ENCODE measurements around the gene GNB4. TPM values are rescaled to one million over a fixed set of nuclear protein-coding genes. Genes with fewer than 3 reads are reported as not detected.
A peak's percentile ranks its signal among the peaks of the same experiment; 100 is the strongest.

The GNB4 gene
- total RNA-seq, 1 experiment from 2014 or later, result 36.7 TPM

DNA sequence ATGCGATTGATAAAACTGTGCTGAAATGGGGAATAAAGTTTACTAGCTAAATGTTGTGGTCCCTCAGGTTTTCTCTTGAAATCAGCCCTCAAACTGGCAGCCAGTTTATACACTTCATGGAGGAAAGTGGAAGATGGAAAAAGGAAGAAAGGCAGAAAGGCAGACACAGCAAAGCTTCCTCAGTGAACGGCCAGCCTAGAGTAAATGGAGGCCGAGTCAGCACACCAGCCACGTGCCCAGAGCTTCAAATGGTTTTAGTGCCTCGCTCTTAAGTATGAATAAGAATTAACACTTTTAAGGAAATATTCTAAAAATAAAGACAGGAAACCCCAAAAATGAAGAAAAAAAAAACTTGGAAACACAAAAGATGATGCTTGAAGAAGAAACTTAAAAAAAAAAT, 48.3 kb downstream of the GNB4 start:
- Mint-ChIP-seq H3K4me1 (peaks cover 44% of the 10 kb centered on the region), H3K9me3 (no peaks in the 10 kb centered on the region), H3K36me3 (peaks cover 11% of the 10 kb centered on the region; the same call in 1 of the 2 replicates), H3K27ac (peak overlapping the region; percentile 98), H3K4me3 (no peak overlapping the region), H3K27me3 (ENCODE audit: low read depth) (no peaks in the 10 kb centered on the region)
- CTCF ChIA-PET, result interaction anchor here (1.8 kb wide), 1 partner anchor 247 kb away, joined by 5 read pairs; no protein-coding TSS in a partner anchor
- DNase-seq (ENCODE audit: low spot score) (no peak), ATAC-seq (peak; percentile 12; the same call in 1 of the 2 replicates)
- POLR2A ChIA-PET, result interaction anchor here (0.6 kb wide), 1 partner anchor 1460 kb away, joined by 3 read pairs; no protein-coding TSS in a partner anchor
- TF ChIP-seq GRHL2 (CRISPR knock-in tag; IDR thresholded peaks at IDR 0.05; ENCODE audit: insufficient replicate concordance, severe bottlenecking), result no peak

DNA sequence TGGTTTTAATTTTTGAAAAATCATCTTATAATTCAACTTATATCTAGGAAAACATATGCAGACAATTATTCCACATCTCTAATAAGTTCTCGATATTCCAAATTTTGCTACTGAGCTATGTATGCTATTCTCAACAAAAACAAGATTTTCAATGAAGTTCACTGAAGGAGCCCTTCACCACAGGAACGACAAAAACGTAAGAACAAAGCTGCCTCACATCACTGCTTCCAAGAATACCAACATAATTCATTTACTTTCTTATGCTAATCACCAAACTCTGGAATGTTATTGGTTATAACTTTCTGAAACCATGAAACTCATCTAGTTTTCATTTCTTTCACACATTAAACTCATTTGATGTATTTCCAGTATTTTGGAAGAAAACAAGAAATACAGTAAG, 49.7 kb downstream of the GNB4 start:
- Mint-ChIP-seq H3K4me1 (peaks cover 44% of the 10 kb centered on the region), H3K27ac (no peak overlapping the region), H3K4me3 (no peak overlapping the region), H3K36me3 (peaks cover 11% of the 10 kb centered on the region; the same call in 1 of the 2 replicates), H3K27me3 (ENCODE audit: low read depth) (no peaks in the 10 kb centered on the region), H3K9me3 (no peaks in the 10 kb centered on the region)
- ChIA-PET CTCF (interaction anchor here (1.8 kb wide), 1 partner anchor 248 kb away, joined by 5 read pairs; no protein-coding TSS in a partner anchor), POLR2A (no interaction called here)
- TF ChIP-seq, protein P1, sequence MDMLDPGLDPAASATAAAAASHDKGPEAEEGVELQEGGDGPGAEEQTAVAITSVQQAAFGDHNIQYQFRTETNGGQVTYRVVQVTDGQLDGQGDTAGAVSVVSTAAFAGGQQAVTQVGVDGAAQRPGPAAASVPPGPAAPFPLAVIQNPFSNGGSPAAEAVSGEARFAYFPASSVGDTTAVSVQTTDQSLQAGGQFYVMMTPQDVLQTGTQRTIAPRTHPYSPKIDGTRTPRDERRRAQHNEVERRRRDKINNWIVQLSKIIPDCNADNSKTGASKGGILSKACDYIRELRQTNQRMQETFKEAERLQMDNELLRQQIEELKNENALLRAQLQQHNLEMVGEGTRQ (CRISPR knock-in tag; IDR thresholded peaks at IDR 0.05), result no peak
- TF ChIP-seq, protein P2, sequence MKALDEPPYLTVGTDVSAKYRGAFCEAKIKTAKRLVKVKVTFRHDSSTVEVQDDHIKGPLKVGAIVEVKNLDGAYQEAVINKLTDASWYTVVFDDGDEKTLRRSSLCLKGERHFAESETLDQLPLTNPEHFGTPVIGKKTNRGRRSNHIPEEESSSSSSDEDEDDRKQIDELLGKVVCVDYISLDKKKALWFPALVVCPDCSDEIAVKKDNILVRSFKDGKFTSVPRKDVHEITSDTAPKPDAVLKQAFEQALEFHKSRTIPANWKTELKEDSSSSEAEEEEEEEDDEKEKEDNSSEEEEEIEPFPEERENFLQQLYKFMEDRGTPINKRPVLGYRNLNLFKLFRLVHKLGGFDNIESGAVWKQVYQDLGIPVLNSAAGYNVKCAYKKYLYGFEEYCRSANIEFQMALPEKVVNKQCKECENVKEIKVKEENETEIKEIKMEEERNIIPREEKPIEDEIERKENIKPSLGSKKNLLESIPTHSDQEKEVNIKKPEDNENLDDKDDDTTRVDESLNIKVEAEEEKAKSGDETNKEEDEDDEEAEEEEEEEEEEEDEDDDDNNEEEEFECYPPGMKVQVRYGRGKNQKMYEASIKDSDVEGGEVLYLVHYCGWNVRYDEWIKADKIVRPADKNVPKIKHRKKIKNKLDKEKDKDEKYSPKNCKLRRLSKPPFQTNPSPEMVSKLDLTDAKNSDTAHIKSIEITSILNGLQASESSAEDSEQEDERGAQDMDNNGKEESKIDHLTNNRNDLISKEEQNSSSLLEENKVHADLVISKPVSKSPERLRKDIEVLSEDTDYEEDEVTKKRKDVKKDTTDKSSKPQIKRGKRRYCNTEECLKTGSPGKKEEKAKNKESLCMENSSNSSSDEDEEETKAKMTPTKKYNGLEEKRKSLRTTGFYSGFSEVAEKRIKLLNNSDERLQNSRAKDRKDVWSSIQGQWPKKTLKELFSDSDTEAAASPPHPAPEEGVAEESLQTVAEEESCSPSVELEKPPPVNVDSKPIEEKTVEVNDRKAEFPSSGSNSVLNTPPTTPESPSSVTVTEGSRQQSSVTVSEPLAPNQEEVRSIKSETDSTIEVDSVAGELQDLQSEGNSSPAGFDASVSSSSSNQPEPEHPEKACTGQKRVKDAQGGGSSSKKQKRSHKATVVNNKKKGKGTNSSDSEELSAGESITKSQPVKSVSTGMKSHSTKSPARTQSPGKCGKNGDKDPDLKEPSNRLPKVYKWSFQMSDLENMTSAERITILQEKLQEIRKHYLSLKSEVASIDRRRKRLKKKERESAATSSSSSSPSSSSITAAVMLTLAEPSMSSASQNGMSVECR (CRISPR knock-in tag; IDR thresholded peaks at IDR 0.05; ENCODE audit: borderline replicate concordance), result no peak
- no peak for ATAC-seq
- DNase-seq (ENCODE audit: low spot score), result no peak

DNA sequence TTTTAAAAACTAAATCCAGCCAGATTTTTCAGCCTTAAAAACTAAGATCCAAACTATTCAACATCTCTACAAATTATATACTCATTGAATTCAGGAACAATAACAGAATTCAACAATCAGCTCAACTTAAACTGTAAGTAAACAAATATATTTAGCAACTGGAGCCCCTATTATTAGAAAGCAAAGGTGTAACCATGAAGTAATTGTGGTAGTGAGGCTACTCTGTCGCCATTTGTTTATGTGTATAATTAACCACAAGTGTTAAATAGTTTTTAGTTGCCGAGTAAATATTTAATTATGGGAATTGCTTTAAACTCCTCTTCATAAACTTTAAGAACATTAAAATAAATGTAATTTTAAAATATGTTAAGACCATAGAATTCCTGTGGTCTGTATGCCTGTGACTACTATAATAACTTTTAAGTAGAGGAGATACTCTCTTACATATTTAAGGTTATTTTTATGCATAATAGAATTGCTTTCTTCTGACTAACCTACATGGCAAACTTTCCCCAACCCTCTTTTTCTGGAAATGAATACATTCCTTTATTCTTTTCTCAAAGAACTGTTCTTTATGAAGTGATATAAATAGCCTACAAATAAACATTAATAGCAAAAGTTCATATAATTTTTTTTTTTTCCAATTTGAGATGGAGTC, 52.6 kb downstream of the GNB4 start:
- no peak overlapping the region for H3K27ac Mint-ChIP-seq
- H3K27me3 Mint-ChIP-seq (ENCODE audit: low read depth), result no peaks in the 10 kb centered on the region

More for the DNA sequence above, 52.6 kb downstream of the GNB4 start:
- no peak for DNase-seq (ENCODE audit: low spot score)
- Mint-ChIP-seq H3K36me3 (peaks cover 12% of the 10 kb centered on the region), H3K4me3 (no peak overlapping the region), H3K9me3 (no peaks in the 10 kb centered on the region), H3K4me1 (peaks cover 26% of the 10 kb centered on the region)
- POLR2A ChIA-PET, result no interaction called here
- no peak for TF ChIP-seq RORB (CRISPR knock-in tag; IDR thresholded peaks at IDR 0.05)
- TF ChIP-seq, protein P3, sequence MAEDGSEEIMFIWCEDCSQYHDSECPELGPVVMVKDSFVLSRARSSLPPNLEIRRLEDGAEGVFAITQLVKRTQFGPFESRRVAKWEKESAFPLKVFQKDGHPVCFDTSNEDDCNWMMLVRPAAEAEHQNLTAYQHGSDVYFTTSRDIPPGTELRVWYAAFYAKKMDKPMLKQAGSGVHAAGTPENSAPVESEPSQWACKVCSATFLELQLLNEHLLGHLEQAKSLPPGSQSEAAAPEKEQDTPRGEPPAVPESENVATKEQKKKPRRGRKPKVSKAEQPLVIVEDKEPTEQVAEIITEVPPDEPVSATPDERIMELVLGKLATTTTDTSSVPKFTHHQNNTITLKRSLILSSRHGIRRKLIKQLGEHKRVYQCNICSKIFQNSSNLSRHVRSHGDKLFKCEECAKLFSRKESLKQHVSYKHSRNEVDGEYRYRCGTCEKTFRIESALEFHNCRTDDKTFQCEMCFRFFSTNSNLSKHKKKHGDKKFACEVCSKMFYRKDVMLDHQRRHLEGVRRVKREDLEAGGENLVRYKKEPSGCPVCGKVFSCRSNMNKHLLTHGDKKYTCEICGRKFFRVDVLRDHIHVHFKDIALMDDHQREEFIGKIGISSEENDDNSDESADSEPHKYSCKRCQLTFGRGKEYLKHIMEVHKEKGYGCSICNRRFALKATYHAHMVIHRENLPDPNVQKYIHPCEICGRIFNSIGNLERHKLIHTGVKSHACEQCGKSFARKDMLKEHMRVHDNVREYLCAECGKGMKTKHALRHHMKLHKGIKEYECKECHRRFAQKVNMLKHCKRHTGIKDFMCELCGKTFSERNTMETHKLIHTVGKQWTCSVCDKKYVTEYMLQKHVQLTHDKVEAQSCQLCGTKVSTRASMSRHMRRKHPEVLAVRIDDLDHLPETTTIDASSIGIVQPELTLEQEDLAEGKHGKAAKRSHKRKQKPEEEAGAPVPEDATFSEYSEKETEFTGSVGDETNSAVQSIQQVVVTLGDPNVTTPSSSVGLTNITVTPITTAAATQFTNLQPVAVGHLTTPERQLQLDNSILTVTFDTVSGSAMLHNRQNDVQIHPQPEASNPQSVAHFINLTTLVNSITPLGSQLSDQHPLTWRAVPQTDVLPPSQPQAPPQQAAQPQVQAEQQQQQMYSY (CRISPR knock-in tag; IDR thresholded peaks at IDR 0.05), result no peak
- no peak for TF ChIP-seq SP1 (CRISPR knock-in tag; conservative IDR thresholded peaks at IDR 0.05)
- no peak for TF ChIP-seq HMGA2 (CRISPR knock-in tag; IDR thresholded peaks at IDR 0.05)
- TF ChIP-seq NFATC4 (CRISPR knock-in tag; IDR thresholded peaks at IDR 0.05), result no peak
- TF ChIP-seq, protein P4, sequence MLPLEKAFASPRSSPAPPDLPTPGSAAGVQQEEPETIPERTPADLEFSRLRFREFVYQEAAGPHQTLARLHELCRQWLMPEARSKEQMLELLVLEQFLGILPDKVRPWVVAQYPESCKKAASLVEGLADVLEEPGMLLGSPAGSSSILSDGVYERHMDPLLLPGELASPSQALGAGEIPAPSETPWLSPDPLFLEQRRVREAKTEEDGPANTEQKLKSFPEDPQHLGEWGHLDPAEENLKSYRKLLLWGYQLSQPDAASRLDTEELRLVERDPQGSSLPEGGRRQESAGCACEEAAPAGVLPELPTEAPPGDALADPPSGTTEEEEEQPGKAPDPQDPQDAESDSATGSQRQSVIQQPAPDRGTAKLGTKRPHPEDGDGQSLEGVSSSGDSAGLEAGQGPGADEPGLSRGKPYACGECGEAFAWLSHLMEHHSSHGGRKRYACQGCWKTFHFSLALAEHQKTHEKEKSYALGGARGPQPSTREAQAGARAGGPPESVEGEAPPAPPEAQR (CRISPR knock-in tag; IDR thresholded peaks at IDR 0.05), result no peak
- TF ChIP-seq TEAD4 (CRISPR knock-in tag; IDR thresholded peaks at IDR 0.05), result no peak
- CTCF ChIA-PET, result no interaction called here
- no peak for ATAC-seq
